HepG2 (cell line): ENCODE data around the gene ZBTB46. TPM values are rescaled to one million over a fixed set of nuclear protein-coding genes. Genes with fewer than 3 reads are reported as not detected.

Experiments used
- AGO2 ChIP-seq: fragments of 200-400 bp; formaldehyde crosslinking; optimal IDR thresholded peaks from 2 replicates; pipeline ENCODE3; 2017; ENCODE audit warnings: mild to moderate bottlenecking, low read depth, low read length, moderate library complexity
- CENPX ChIP-seq: sonication (generic); formaldehyde crosslinking; IDR thresholded peaks from 2 replicates; pipeline ENCODE4 v1.9.0; 2021; ENCODE audit warnings: mild to moderate bottlenecking, missing genetic modification reagents, moderate library complexity
- CHD2 ChIP-seq: IDR thresholded peaks from 2 replicates; pipeline ENCODE4 v1.6.1; 2011; ENCODE audit warnings: low read depth, low read length, improper control_type of control experiment
- HHEX ChIP-seq: IDR thresholded peaks from 2 replicates; pipeline ENCODE4 v1.6.1; 2016; ENCODE audit warnings: control low read depth
- ISL2 ChIP-seq: sonication (generic); formaldehyde crosslinking; IDR thresholded peaks from 2 replicates; pipeline ENCODE4 v1.5.0; 2020; ENCODE audit warnings: missing genetic modification reagents
- KDM3A ChIP-seq: IDR thresholded peaks from 2 replicates; pipeline ENCODE4 v1.6.1; 2018; ENCODE audit warnings: low read depth, missing compliant biosample characterization
- MEIS1 ChIP-seq: sonication (generic); formaldehyde crosslinking; IDR thresholded peaks from 2 replicates; pipeline ENCODE4 v1.9.0; 2021; ENCODE audit warnings: mild to moderate bottlenecking, missing genetic modification reagents, moderate library complexity, borderline replicate concordance
- MIER2 ChIP-seq: IDR thresholded peaks from 2 replicates; pipeline ENCODE4 v1.6.1; 2016; ENCODE audit warnings: missing biosample characterization, missing genetic modification reagents
- PAWR ChIP-seq: sonication (generic); formaldehyde crosslinking; IDR thresholded peaks from 2 replicates; pipeline ENCODE4 v1.4.0; 2020; ENCODE audit warnings: missing genetic modification reagents, mild to moderate bottlenecking, borderline replicate concordance
- PHF8 ChIP-seq: sonication (generic); formaldehyde crosslinking; IDR thresholded peaks from 2 replicates; pipeline ENCODE4 v1.5.0; 2020; ENCODE audit warnings: missing genetic modification reagents
- SIX4 ChIP-seq: sonication (generic); formaldehyde crosslinking; IDR thresholded peaks from 2 replicates; pipeline ENCODE4 v1.4.0; 2020; ENCODE audit warnings: missing genetic modification reagents
- TCF7 ChIP-seq: sonication (generic); IDR thresholded peaks from 2 replicates; pipeline ENCODE4 v1.6.1; 2016; ENCODE audit warnings: antibody characterized with exemption, low read depth
- THAP11 ChIP-seq: IDR thresholded peaks from 2 replicates; pipeline ENCODE4 v1.6.1; 2016; ENCODE audit warnings: missing biosample characterization, missing genetic modification reagents
- TSC22D2 ChIP-seq: sonication (generic); formaldehyde crosslinking; IDR thresholded peaks from 2 replicates; pipeline ENCODE4 v1.5.1; 2020; ENCODE audit warnings: missing genetic modification reagents, mild to moderate bottlenecking, borderline replicate concordance
- ZMAT3 ChIP-seq: sonication (generic); formaldehyde crosslinking; conservative IDR thresholded peaks from 2 replicates; pipeline ENCODE4 v1.7.0; 2021; ENCODE audit warnings: missing genetic modification reagents
- ZNF3 ChIP-seq: IDR thresholded peaks from 2 replicates; pipeline ENCODE4 v1.7.0; 2017; ENCODE audit warnings: inconsistent platforms
- ZNF451 ChIP-seq: sonication (generic); formaldehyde crosslinking; IDR thresholded peaks from 2 replicates; pipeline ENCODE4 v1.5.0; 2020; ENCODE audit warnings: mild to moderate bottlenecking, missing genetic modification reagents
- ZNF619 ChIP-seq: sonication (generic); formaldehyde crosslinking; IDR thresholded peaks from 2 replicates; pipeline ENCODE4 v1.4.0; 2020; ENCODE audit warnings: mild to moderate bottlenecking, missing genetic modification reagents
- ZNF646 ChIP-seq: sonication (generic); formaldehyde crosslinking; IDR thresholded peaks from 2 replicates; pipeline ENCODE4 v1.9.0; 2021; ENCODE audit warnings: mild to moderate bottlenecking, missing genetic modification reagents
- polyA plus RNA-seq, 8 experiments: library from polyadenylated mRNA; depleted of rRNA in 3 of 8; stranded (reverse) in 7 of 8; unstranded in 1 of 8; fragments of >200 nt; fragmentation: Illumina TruSeq in 4 of 8; extraction: Trizol in 4 of 8; gene quantifications; 2 replicates each; pipeline versions ENCODE4 v1.2.1 to v1.2.3, GENCODE V29; 2011 to 2016; ENCODE audit warnings: low read depth in 4 of 8, missing spikeins in 1 of 8, mixed read lengths in 1 of 8; ENCODE audit not compliant: insufficient read depth in 1 of 8
- total RNA-seq, 5 experiments: library from RNA; depleted of rRNA; stranded (reverse); fragments of >200 nt; fragmentation: Illumina TruSeq; extraction: Trizol; gene quantifications; 2 replicates each; pipeline ENCODE4 v1.2.3, GENCODE V29; 2016; ENCODE audit warnings: low read depth in 1 of 5
- TF ChIP-seq, protein P1 (sequence below): fragments of 450-650 bp; IDR thresholded peaks from 2 replicates; pipeline ENCODE4 v1.6.1; 2016
- TF ChIP-seq, protein P2 (sequence below): IDR thresholded peaks from 2 replicates; pipeline ENCODE4 v1.6.1; 2016; ENCODE audit warnings: mild to moderate bottlenecking, missing biosample characterization, missing genetic modification reagents

ZBTB46 gene
- total and polyA plus RNA-seq, 2 of the 13 experiments (the other 11 are each of a cell fraction or from before 2014, with no cell fraction given): 1.6 to 13.5 TPM

DNA sequence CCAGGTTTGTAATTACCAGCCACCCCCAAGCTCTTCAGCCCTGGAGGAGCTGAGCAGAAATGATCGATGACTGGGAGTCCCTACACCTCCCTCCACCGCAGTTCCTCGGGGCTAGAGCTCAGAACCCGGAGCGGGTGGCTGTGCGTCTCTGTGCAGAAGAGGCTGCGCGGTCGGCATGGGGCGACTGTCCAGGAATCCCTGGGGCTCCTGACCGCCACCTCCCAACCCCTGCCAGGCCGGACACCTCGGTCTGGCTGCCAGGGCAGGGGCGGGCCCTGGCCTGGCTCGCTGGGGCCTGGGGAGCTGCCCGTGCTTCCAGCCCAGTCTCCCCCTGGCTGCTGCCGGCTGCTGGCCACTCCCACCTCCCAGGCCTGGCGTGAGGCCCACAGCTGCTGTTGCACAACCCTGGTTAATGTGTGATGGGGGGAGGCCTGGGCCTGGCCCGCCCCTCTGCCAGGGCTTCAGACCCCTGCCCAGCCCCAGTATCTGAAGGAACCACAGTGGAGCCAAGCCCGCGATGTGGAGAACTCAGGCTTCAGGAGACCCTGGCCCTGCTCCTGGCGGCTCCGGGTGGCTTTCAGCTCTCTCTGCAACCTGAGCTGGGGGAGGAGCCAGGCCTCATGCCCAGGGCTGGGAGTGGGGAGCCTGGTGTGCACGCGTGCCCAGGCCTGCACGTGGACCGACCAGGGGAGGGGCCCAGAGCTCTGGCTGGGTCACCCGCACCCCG, 90.3 kb downstream of the ZBTB46 start (continued):
- TF ChIP-seq, protein P1, sequence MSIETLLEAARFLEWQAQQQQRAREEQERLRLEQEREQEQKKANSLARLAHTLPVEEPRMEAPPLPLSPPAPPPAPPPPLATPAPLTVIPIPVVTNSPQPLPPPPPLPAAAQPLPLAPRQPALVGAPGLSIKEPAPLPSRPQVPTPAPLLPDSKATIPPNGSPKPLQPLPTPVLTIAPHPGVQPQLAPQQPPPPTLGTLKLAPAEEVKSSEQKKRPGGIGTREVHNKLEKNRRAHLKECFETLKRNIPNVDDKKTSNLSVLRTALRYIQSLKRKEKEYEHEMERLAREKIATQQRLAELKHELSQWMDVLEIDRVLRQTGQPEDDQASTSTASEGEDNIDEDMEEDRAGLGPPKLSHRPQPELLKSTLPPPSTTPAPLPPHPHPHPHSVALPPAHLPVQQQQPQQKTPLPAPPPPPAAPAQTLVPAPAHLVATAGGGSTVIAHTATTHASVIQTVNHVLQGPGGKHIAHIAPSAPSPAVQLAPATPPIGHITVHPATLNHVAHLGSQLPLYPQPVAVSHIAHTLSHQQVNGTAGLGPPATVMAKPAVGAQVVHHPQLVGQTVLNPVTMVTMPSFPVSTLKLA: peak; percentile 60
- TF ChIP-seq CENPX (CRISPR knock-in tag) (0 out of 2 replicates have a peak, but pooled peaks have one; percentile 3), ZNF3 (CRISPR knock-in tag) (no peak), THAP11 (CRISPR knock-in tag) (peak; percentile 90), MEIS1 (CRISPR knock-in tag) (peak; percentile 97), ZNF451 (CRISPR knock-in tag) (peak; percentile 98), ZMAT3 (CRISPR knock-in tag) (peak; percentile 64), KDM3A (peak; percentile 99), TCF7 (peak; percentile 7; the same call in 1 of the 2 replicates), ZNF619 (peak; percentile 54), SIX4 (CRISPR knock-in tag) (peak; percentile 92), PAWR (CRISPR knock-in tag) (peak; percentile 92; the same call in 1 of the 2 replicates), MIER2 (CRISPR knock-in tag) (no peak; the same call in 1 of the 2 replicates), ZNF646 (CRISPR knock-in tag) (no peak), AGO2 (peak; percentile 96), ISL2 (CRISPR knock-in tag) (peak; percentile 96), TSC22D2 (CRISPR knock-in tag) (no peak; the same call in none of the 2 replicates), PHF8 (CRISPR knock-in tag) (peak; percentile 91), CHD2 (no peak), HHEX (CRISPR knock-in tag) (no peak)
- TF ChIP-seq, protein P2, sequence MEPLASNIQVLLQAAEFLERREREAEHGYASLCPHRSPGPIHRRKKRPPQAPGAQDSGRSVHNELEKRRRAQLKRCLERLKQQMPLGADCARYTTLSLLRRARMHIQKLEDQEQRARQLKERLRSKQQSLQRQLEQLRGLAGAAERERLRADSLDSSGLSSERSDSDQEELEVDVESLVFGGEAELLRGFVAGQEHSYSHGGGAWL (CRISPR knock-in tag): peak; percentile 78
